Left lung (tissue), 10 donors: Measurements from ENCODE around the gene MAL. TPM values are rescaled to one million over a fixed set of nuclear protein-coding genes. Genes with fewer than 3 reads are reported as not detected.

ENCODE experiments used
- ATAC-seq: fragments of 200-7000 bp; cut with Tn5 transposase; one replicate; pipeline ENCODE4 v1.9.1; 2020; ENCODE audit warnings: moderate library complexity
- DNase-seq, 4 donors: peaks; one replicate each; pipeline ENCODE4 v3.0.0-alpha.2; 2013 to 2020
- H3K27ac ChIP-seq, 2 donors: fragments of 200-600 bp; sonication (generic) in 1 of 2; one replicate each; pipeline versions ENCODE4 v1.5.0 to v1.8.0; 2020 to 2021
- H3K27me3 ChIP-seq, 2 donors: fragments of 200-600 bp; sonication (generic) in 1 of 2; one replicate each; pipeline versions ENCODE4 v1.5.0 to v1.8.0; 2020 to 2021
- H3K36me3 ChIP-seq, 2 donors: fragments of 200-600 bp; sonication (generic) in 1 of 2; one replicate each; pipeline versions ENCODE4 v1.5.0 to v1.8.0; 2020 to 2021
- H3K4me1 ChIP-seq, 2 donors: fragments of 200-600 bp; one replicate each; pipeline ENCODE4 v1.8.0; 2021
- H3K4me3 ChIP-seq, 2 donors: fragments of 200-600 bp; sonication (generic) in 1 of 2; one replicate each; pipeline versions ENCODE4 v1.5.0 to v1.8.0; 2020 to 2021; ENCODE audit warnings: mild to moderate bottlenecking in 1 of 2
- H3K9me3 ChIP-seq, 2 donors: fragments of 200-600 bp; sonication (generic) in 1 of 2; one replicate each; pipeline versions ENCODE4 v1.5.0 to v1.8.0; 2020 to 2021
- CTCF ChIP-seq, 2 donors: fragments of 200-600 bp; sonication (generic) in 1 of 2; IDR thresholded peaks; one replicate each; pipeline versions ENCODE4 v1.5.0 to v1.8.0; 2021; ENCODE audit warnings: antibody characterized with exemption in 2 of 2
- intact Hi-C, 2 donors: fragments of 100-400 bp; cut with DNase I; formaldehyde crosslinking; loops; one replicate each; pipeline versions ENCODE4 v1.11.2 to v1.14.2; 2022
- polyA plus RNA-seq, 6 donors: library from polyadenylated mRNA; unstranded; fragments of 120-200 nt; gene quantifications; one replicate each; pipeline ENCODE4 v1.2.1, GENCODE V29; 2013; ENCODE audit not compliant: insufficient read length in 6 of 6
- total RNA-seq, 2 donors: library from RNA; stranded (reverse); fragmentation: NEBNext Ultra II Directional; extraction: Animal tissue kit (Norgen Biotek cat#: 25700); gene quantifications; one replicate each; pipeline ENCODE4 v1.2.1, GENCODE V29; 2021
- donor health status: DM: no; HTN: yes; CAD: no.
- donor health status: DM: no; HTN: no; CAD: no.

MAL gene
- total and polyA plus RNA-seq, 8 donors, result 0.76 to 13.6 (median 1.8) TPM

GRCh38 chr2:95001701-95002100 lies 23.8 kb upstream of the MAL start:
- no peak for TF ChIP-seq CTCF (IDR thresholded peaks at IDR 0.05)
- Histone ChIP-seq H3K4me1 (no peaks in the 10 kb centered on the region), H3K36me3 (no peaks in the 10 kb centered on the region), H3K27me3 (peaks cover 0 to 39% of the 10 kb centered on the region in 2 donors), H3K27ac (no peak overlapping the region), H3K9me3 (no peaks in the 10 kb centered on the region), H3K4me3 (no peak overlapping the region)
- ATAC-seq (no peak), DNase-seq (no peak)
- intact Hi-C loops, result no loop called here

DNA sequence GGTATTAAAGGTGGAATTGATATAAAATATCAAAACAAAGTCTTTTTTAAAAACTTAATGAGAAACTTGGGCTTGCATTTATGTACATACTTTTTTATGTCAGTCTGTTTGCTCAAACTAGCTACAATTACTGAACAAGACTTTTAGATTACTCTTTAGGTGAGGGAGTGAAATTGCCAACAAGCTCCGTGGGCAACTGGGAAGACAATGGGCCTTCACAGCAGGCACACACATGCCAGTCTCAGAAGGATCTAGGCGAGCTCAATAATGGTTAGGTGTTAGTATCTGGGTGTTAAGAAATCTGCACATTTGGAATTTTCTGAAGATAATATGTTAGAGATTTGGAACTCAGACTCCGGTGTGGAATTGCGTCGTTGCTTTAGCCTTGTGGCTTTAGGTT lies 23.0 kb upstream of the MAL start:
- intact Hi-C loops, result no loop called here
- TF ChIP-seq CTCF (IDR thresholded peaks at IDR 0.05), result no peak
- no peaks in the 10 kb centered on the region for H3K36me3 ChIP-seq

GRCh38 chr2:95004287-95004686 lies 21.2 kb upstream of the MAL start:
- H3K27ac ChIP-seq, result no peak overlapping the region
- H3K4me3 ChIP-seq, result no peak overlapping the region
- H3K4me1 ChIP-seq, result no peaks in the 10 kb centered on the region
- no peak for TF ChIP-seq CTCF (IDR thresholded peaks at IDR 0.05)
- intact Hi-C loops, result no loop called here
- no peak for ATAC-seq
- H3K36me3 ChIP-seq, result no peaks in the 10 kb centered on the region
- peaks cover 0 to 20% of the 10 kb centered on the region in 2 donors for H3K27me3 ChIP-seq
- no peaks in the 10 kb centered on the region for H3K9me3 ChIP-seq
- no peak for DNase-seq

More for the DNA sequence above, 23.0 kb upstream of the MAL start:
- no peak for DNase-seq
- Histone ChIP-seq H3K4me3 (no peak overlapping the region), H3K4me1 (no peaks in the 10 kb centered on the region), H3K27ac (no peak overlapping the region), H3K9me3 (no peaks in the 10 kb centered on the region), H3K27me3 (peaks cover 0 to 38% of the 10 kb centered on the region in 2 donors)
- ATAC-seq, result no peak

- Histone ChIP-seq H3K36me3 (no peaks in the 10 kb centered on the region), H3K27me3 (peaks cover 0 to 16% of the 10 kb centered on the region in 2 donors), H3K4me3 (no peak overlapping the region), H3K27ac (no peak overlapping the region), H3K4me1 (no peaks in the 10 kb centered on the region), H3K9me3 (no peaks in the 10 kb centered on the region)
- intact Hi-C loops, result no loop called here
- no peak for TF ChIP-seq CTCF (IDR thresholded peaks at IDR 0.05)
- ATAC-seq (no peak), DNase-seq (no peak)
Measured at GRCh38 chr2:95004711-95005110, 20.8 kb upstream of the MAL start.

- TF ChIP-seq CTCF (IDR thresholded peaks at IDR 0.05), result no peak
- H3K27ac ChIP-seq, result no peak overlapping the region
- no peaks in the 10 kb centered on the region for H3K4me1 ChIP-seq
- peaks cover 0 to 13% of the 10 kb centered on the region in 2 donors for H3K27me3 ChIP-seq
- no peaks in the 10 kb centered on the region for H3K9me3 ChIP-seq
- H3K36me3 ChIP-seq, result no peaks in the 10 kb centered on the region
- no peak overlapping the region for H3K4me3 ChIP-seq
- DNase-seq (no peak), ATAC-seq (no peak)
- intact Hi-C loops, result no loop called here
Measured at GRCh38 chr2:95005726-95006125, 19.8 kb upstream of the MAL start.
